HG03196 (cell line): Measurements from ENCODE around the gene AK3.
A peak's percentile ranks its signal among the peaks of the same experiment; 100 is the strongest.

Experiments used
- ATAC-seq: cut with Tn5 transposase; IDR thresholded peaks from one replicate; pipeline ENCODE4 v1.9.1; 2021; ENCODE audit not compliant: unreplicated experiment

The AK3 gene

GRCh38 chr9:4709380-4709779 is 31.6 kb downstream of the AK3 start:
- ATAC-seq, result no peak

- no peak for ATAC-seq
Observed at GRCh38 chr9:4706971-4707622, 33.9 kb downstream of the AK3 start.

- no peak for ATAC-seq
Observed at GRCh38 chr9:4706021-4706420, 35.0 kb downstream of the AK3 start.

GRCh38 chr9:4704129-4704528 is 36.9 kb downstream of the AK3 start:
- no peak for ATAC-seq

- no peak for ATAC-seq
Observed at GRCh38 chr9:4701526-4701925, 39.5 kb downstream of the AK3 start.

GRCh38 chr9:4700932-4701331 is 40.1 kb downstream of the AK3 start:
- ATAC-seq, result no peak

GRCh38 chr9:4700091-4700490 is 40.9 kb downstream of the AK3 start:
- ATAC-seq, result no peak

GRCh38 chr9:4691795-4692194 is 49.2 kb downstream of the AK3 start:
- no peak for ATAC-seq

- ATAC-seq, result peak; percentile 73
Observed at GRCh38 chr9:4690144-4690543, 50.9 kb downstream of the AK3 start.

GRCh38 chr9:4689687-4690104 is 51.3 kb downstream of the AK3 start:
- peak; percentile 49 for ATAC-seq

GRCh38 chr9:4689021-4689420 is 52.0 kb downstream of the AK3 start:
- ATAC-seq, result no peak

- ATAC-seq, result no peak
Observed at GRCh38 chr9:4686584-4686983, 54.4 kb downstream of the AK3 start.

GRCh38 chr9:4686112-4686511 is 54.9 kb downstream of the AK3 start:
- no peak for ATAC-seq

- no peak for ATAC-seq
Observed at GRCh38 chr9:4684820-4685219, 56.2 kb downstream of the AK3 start.

GRCh38 chr9:4680750-4681149 is 60.3 kb downstream of the AK3 start:
- no peak for ATAC-seq

- ATAC-seq, result no peak
Observed at GRCh38 chr9:4680173-4680525, 60.9 kb downstream of the AK3 start.

GRCh38 chr9:4679268-4680172 is 61.5 kb downstream of the AK3 start, which contains the start of gene CDC37L1:
CDC37L1 (plus strand) TSS chr9:4679569; CDS start chr9:4679768, 199 bp downstream.
- peak; percentile 98 for ATAC-seq

GRCh38 chr9:4678679-4679267 is 62.2 kb downstream of the AK3 start:
- ATAC-seq, result no peak

- ATAC-seq, result no peak
Observed at GRCh38 chr9:4677392-4677791, 63.6 kb downstream of the AK3 start.

- no peak for ATAC-seq
Observed at GRCh38 chr9:4674783-4675182, 66.2 kb downstream of the AK3 start.

- no peak for ATAC-seq
Observed at GRCh38 chr9:4671737-4672136, 69.3 kb downstream of the AK3 start.

- ATAC-seq, result no peak
Observed at GRCh38 chr9:4670591-4670990, 70.4 kb downstream of the AK3 start.
